Loucy (cell line): Measurements from ENCODE around the gene SCGB1A1.

Experiments
- CTCF ChIP-seq: fragments of 200-600 bp; sonication (generic); conservative IDR thresholded peaks from 2 replicates; pipeline ENCODE4 v1.5.1; 2014; ENCODE audit warnings: mild to moderate bottlenecking, antibody characterized with exemption, low read length
- EZH2phosphoT487 ChIP-seq: fragments of 200-600 bp; IDR thresholded peaks from 2 replicates; pipeline ENCODE4 v1.6.1; 2018; ENCODE audit warnings: antibody characterized with exemption, mild to moderate bottlenecking, moderate library complexity, borderline replicate concordance

GRCh38 chr11:62418733-62419132 is at the start of gene SCGB1A1:
- TF ChIP-seq CTCF (no peak), EZH2phosphoT487 (no peak)
